Stomach smooth muscle (tissue), 2 donors: ENCODE measurements around the gene PLEKHG7.

Experiments used
- H3K27ac ChIP-seq: one replicate; pipeline ENCODE4 v1.7.0; 2013; ENCODE audit warnings: mild to moderate bottlenecking, low read length, inconsistent platforms
- H3K27me3 ChIP-seq, 2 donors: one replicate each; pipeline ENCODE4 v1.7.0; 2013; ENCODE audit warnings: low read length in 2 of 2; ENCODE audit not compliant: insufficient read depth in 2 of 2, control insufficient read depth in 1 of 2
- H3K36me3 ChIP-seq, 2 donors: one replicate each; pipeline ENCODE4 v1.7.0; 2013; ENCODE audit warnings: low read length in 2 of 2; ENCODE audit not compliant: control insufficient read depth in 2 of 2, insufficient read depth in 2 of 2
- H3K4me1 ChIP-seq: one replicate; pipeline ENCODE4 v1.7.0; 2013; ENCODE audit warnings: low read length; ENCODE audit not compliant: control insufficient read depth, insufficient read depth
- H3K4me3 ChIP-seq, 2 donors: one replicate each; pipeline ENCODE4 v1.7.0; 2013; ENCODE audit warnings: low read length in 2 of 2
- H3K9ac ChIP-seq, 2 donors: one replicate each; pipeline ENCODE4 v1.7.0; 2013; ENCODE audit warnings: low read length in 2 of 2, mild to moderate bottlenecking in 1 of 2
- H3K9me3 ChIP-seq, 2 donors: one replicate each; pipeline ENCODE4 v1.7.0; 2013; ENCODE audit warnings: low read length in 2 of 2; ENCODE audit not compliant: control insufficient read depth in 2 of 2
- donor health status: healthy.
- donor health status: Pancreatic carcinoma.

The PLEKHG7 gene

GRCh38 chr12:92673756-92674155 lies 29.0 kb upstream of the PLEKHG7 start:
- Histone ChIP-seq H3K9ac (no peak overlapping the region), H3K27ac (no peak overlapping the region), H3K9me3 (no peaks in the 10 kb centered on the region), H3K4me1 (no peaks in the 10 kb centered on the region), H3K27me3 (no peaks in the 10 kb centered on the region), H3K4me3 (no peak overlapping the region), H3K36me3 (no peaks in the 10 kb centered on the region)

- H3K9me3 ChIP-seq = no peaks in the 10 kb centered on the region
- H3K9ac ChIP-seq = no peak overlapping the region
- H3K4me3 ChIP-seq = no peak overlapping the region
- H3K27ac ChIP-seq = no peak overlapping the region
- H3K36me3 ChIP-seq = no peaks in the 10 kb centered on the region
- no peaks in the 10 kb centered on the region for H3K4me1 ChIP-seq
- no peaks in the 10 kb centered on the region for H3K27me3 ChIP-seq
These were observed 28.3 kb upstream of the PLEKHG7 start for GRCh38 chr12:92674500-92674899.

GRCh38 chr12:92675092-92675865 lies 27.5 kb upstream of the PLEKHG7 start:
- H3K4me3 ChIP-seq = no peak overlapping the region
- H3K4me1 ChIP-seq = no peaks in the 10 kb centered on the region
- no peaks in the 10 kb centered on the region for H3K27me3 ChIP-seq
- no peak overlapping the region for H3K9ac ChIP-seq
- no peak overlapping the region for H3K27ac ChIP-seq
- no peaks in the 10 kb centered on the region for H3K36me3 ChIP-seq
- H3K9me3 ChIP-seq = no peaks in the 10 kb centered on the region

GRCh38 chr12:92676710-92677109 lies 26.1 kb upstream of the PLEKHG7 start:
- no peaks in the 10 kb centered on the region for H3K9me3 ChIP-seq
- no peak overlapping the region for H3K9ac ChIP-seq
- no peaks in the 10 kb centered on the region for H3K36me3 ChIP-seq
- H3K27me3 ChIP-seq = no peaks in the 10 kb centered on the region
- no peak overlapping the region for H3K27ac ChIP-seq
- no peaks in the 10 kb centered on the region for H3K4me1 ChIP-seq
- H3K4me3 ChIP-seq = no peak overlapping the region

GRCh38 chr12:92690601-92691000 lies 12.2 kb upstream of the PLEKHG7 start:
- H3K27ac ChIP-seq = no peak overlapping the region
- H3K27me3 ChIP-seq = no peaks in the 10 kb centered on the region
- no peaks in the 10 kb centered on the region for H3K4me1 ChIP-seq
- no peak overlapping the region for H3K9ac ChIP-seq
- no peak overlapping the region for H3K4me3 ChIP-seq
- H3K9me3 ChIP-seq = no peaks in the 10 kb centered on the region
- no peaks in the 10 kb centered on the region for H3K36me3 ChIP-seq

- Histone ChIP-seq H3K4me3 (no peak overlapping the region), H3K36me3 (no peaks in the 10 kb centered on the region), H3K9ac (no peak overlapping the region), H3K4me1 (no peaks in the 10 kb centered on the region), H3K27me3 (no peaks in the 10 kb centered on the region), H3K9me3 (no peaks in the 10 kb centered on the region), H3K27ac (no peak overlapping the region)
These were observed 7.7 kb upstream of the PLEKHG7 start for GRCh38 chr12:92695056-92695455.

GRCh38 chr12:92695577-92695976 lies 7.2 kb upstream of the PLEKHG7 start:
- Histone ChIP-seq H3K4me1 (no peaks in the 10 kb centered on the region), H3K9me3 (no peaks in the 10 kb centered on the region), H3K4me3 (no peak overlapping the region), H3K27ac (no peak overlapping the region), H3K9ac (no peak overlapping the region), H3K36me3 (no peaks in the 10 kb centered on the region), H3K27me3 (no peaks in the 10 kb centered on the region)

GRCh38 chr12:92696216-92696615 lies 6.6 kb upstream of the PLEKHG7 start:
- Histone ChIP-seq H3K4me3 (peak overlapping the region in 1 of 2 donors; percentile 35), H3K27me3 (no peaks in the 10 kb centered on the region), H3K9me3 (no peaks in the 10 kb centered on the region), H3K4me1 (no peaks in the 10 kb centered on the region), H3K9ac (peak overlapping the region in 1 of 2 donors; percentile 58), H3K27ac (no peak overlapping the region), H3K36me3 (no peaks in the 10 kb centered on the region)

GRCh38 chr12:92698474-92698873 lies 4.3 kb upstream of the PLEKHG7 start:
- Histone ChIP-seq H3K9ac (no peak overlapping the region), H3K36me3 (no peaks in the 10 kb centered on the region), H3K27ac (no peak overlapping the region), H3K4me3 (no peak overlapping the region), H3K27me3 (no peaks in the 10 kb centered on the region), H3K4me1 (no peaks in the 10 kb centered on the region), H3K9me3 (no peaks in the 10 kb centered on the region)

GRCh38 chr12:92701441-92701840 lies 1.3 kb upstream of the PLEKHG7 start:
- Histone ChIP-seq H3K36me3 (no peaks in the 10 kb centered on the region), H3K27ac (no peak overlapping the region), H3K4me1 (no peaks in the 10 kb centered on the region), H3K27me3 (no peaks in the 10 kb centered on the region), H3K4me3 (no peak overlapping the region), H3K9me3 (no peaks in the 10 kb centered on the region), H3K9ac (no peak overlapping the region)

- Histone ChIP-seq H3K4me1 (no peaks in the 10 kb centered on the region), H3K36me3 (no peaks in the 10 kb centered on the region), H3K27me3 (no peaks in the 10 kb centered on the region), H3K9ac (no peak overlapping the region), H3K27ac (no peak overlapping the region), H3K9me3 (no peaks in the 10 kb centered on the region), H3K4me3 (no peak overlapping the region)
These were observed 997 bp downstream of the PLEKHG7 start for GRCh38 chr12:92703786-92704185.
